Liver (tissue), 9 donors: Measurements from ENCODE around the gene MAPK1IP1L. TPM values are rescaled to one million over a fixed set of nuclear protein-coding genes. Genes with fewer than 3 reads are reported as not detected.

ENCODE experiments used
- DNase-seq: peaks from one replicate; pipeline ENCODE4 v3.0.0-alpha.2; 2017; ENCODE audit warnings: low spot score
- H3K27ac ChIP-seq, 2 donors: one replicate each; pipeline ENCODE4 v1.7.0; 2013; ENCODE audit warnings: inconsistent platforms in 2 of 2, low read length in 2 of 2, control low read depth in 1 of 2, low read depth in 1 of 2, mild to moderate bottlenecking in 1 of 2
- H3K27me3 ChIP-seq, 4 donors: one replicate each; pipeline versions ENCODE4 v1.6.1 to v1.7.0; 2013; ENCODE audit warnings: low read length in 3 of 4, inconsistent platforms in 1 of 4, mild to moderate bottlenecking in 1 of 4, moderate library complexity in 1 of 4; ENCODE audit not compliant: control insufficient read depth in 4 of 4, insufficient read depth in 4 of 4
- H3K36me3 ChIP-seq, 4 donors: one replicate each; pipeline versions ENCODE4 v1.6.1 to v1.7.0; 2013; ENCODE audit warnings: low read length in 3 of 4, mild to moderate bottlenecking in 3 of 4, low read depth in 1 of 4, moderate library complexity in 1 of 4; ENCODE audit not compliant: control insufficient read depth in 4 of 4, insufficient read depth in 3 of 4
- H3K4me1 ChIP-seq, 4 donors: one replicate each; pipeline versions ENCODE4 v1.6.1 to v1.7.0; 2013; ENCODE audit warnings: low read length in 3 of 4, mild to moderate bottlenecking in 3 of 4, moderate library complexity in 1 of 4; ENCODE audit not compliant: control insufficient read depth in 4 of 4, insufficient read depth in 4 of 4
- H3K4me3 ChIP-seq, 3 donors: one replicate each; pipeline versions ENCODE4 v1.6.1 to v1.7.0; 2013; ENCODE audit warnings: low read length in 3 of 3, control low read depth in 1 of 3, low read depth in 1 of 3, mild to moderate bottlenecking in 1 of 3
- H3K9ac ChIP-seq, 2 donors: one replicate each; pipeline ENCODE4 v1.7.0; 2013; ENCODE audit warnings: low read length in 2 of 2, mild to moderate bottlenecking in 2 of 2, moderate library complexity in 2 of 2, control low read depth in 1 of 2, low read depth in 1 of 2
- H3K9me3 ChIP-seq, 4 donors: one replicate each; pipeline versions ENCODE4 v1.6.1 to v1.7.0; 2013; ENCODE audit warnings: low read length in 3 of 4; ENCODE audit not compliant: control insufficient read depth in 4 of 4
- CTCF ChIP-seq: fragments of 150-350 bp; IDR thresholded peaks from 2 replicates; pipeline ENCODE4 v1.5.1; 2017; ENCODE audit warnings: improper control_type of control experiment, low read depth, low read length; ENCODE audit not compliant: missing input control
- EGR1 ChIP-seq, 2 donors: IDR thresholded peaks; 2 replicates each; pipeline ENCODE4 v1.6.1; 2016 to 2018; ENCODE audit warnings: antibody characterized with exemption in 2 of 2, low read depth in 2 of 2
- FOXA1 ChIP-seq: IDR thresholded peaks from 2 replicates; pipeline ENCODE4 v1.6.1; 2016; ENCODE audit warnings: antibody characterized with exemption
- FOXA2 ChIP-seq: IDR thresholded peaks from 2 replicates; pipeline ENCODE4 v1.6.1; 2016; ENCODE audit warnings: antibody characterized with exemption
- GABPA ChIP-seq, 2 donors: IDR thresholded peaks in 1 of 2; conservative IDR thresholded peaks in 1 of 2; 2 replicates each; pipeline ENCODE4 v1.6.1; 2016; ENCODE audit warnings: antibody characterized with exemption in 2 of 2, mild to moderate bottlenecking in 1 of 2, moderate library complexity in 1 of 2
- HNF4A ChIP-seq, 2 donors: conservative IDR thresholded peaks; 2 replicates each; pipeline ENCODE4 v1.6.1; 2016; ENCODE audit warnings: antibody characterized with exemption in 2 of 2, mild to moderate bottlenecking in 2 of 2
- HNF4G ChIP-seq: IDR thresholded peaks from 2 replicates; pipeline ENCODE4 v1.6.1; 2016; ENCODE audit warnings: antibody characterized with exemption
- JUND ChIP-seq, 2 donors: IDR thresholded peaks; 2 replicates each; pipeline ENCODE4 v1.6.1; 2016; ENCODE audit warnings: antibody characterized with exemption in 2 of 2
- MAX ChIP-seq: IDR thresholded peaks from 2 replicates; pipeline ENCODE4 v1.6.1; 2016; ENCODE audit warnings: antibody characterized with exemption
- NR2F2 ChIP-seq: IDR thresholded peaks from 2 replicates; pipeline ENCODE4 v1.6.1; 2016; ENCODE audit warnings: antibody characterized with exemption
- RAD21 ChIP-seq, 2 donors: IDR thresholded peaks; 2 replicates each; pipeline ENCODE4 v1.6.1; 2016; ENCODE audit warnings: antibody characterized with exemption in 2 of 2, mild to moderate bottlenecking in 2 of 2
- REST ChIP-seq: IDR thresholded peaks from 2 replicates; pipeline ENCODE4 v1.6.1; 2016; ENCODE audit warnings: antibody characterized with exemption, mild to moderate bottlenecking
- RXRA ChIP-seq, 2 donors: IDR thresholded peaks; 2 replicates each; pipeline ENCODE4 v1.6.1; 2017 to 2018; ENCODE audit warnings: antibody characterized with exemption in 2 of 2, mild to moderate bottlenecking in 1 of 2
- SP1 ChIP-seq: IDR thresholded peaks from 2 replicates; pipeline ENCODE4 v1.6.1; 2018; ENCODE audit warnings: antibody characterized with exemption, mild to moderate bottlenecking
- TAF1 ChIP-seq: conservative IDR thresholded peaks from 2 replicates; pipeline ENCODE4 v1.6.1; 2016; ENCODE audit warnings: antibody characterized with exemption, mild to moderate bottlenecking
- YY1 ChIP-seq: IDR thresholded peaks from 2 replicates; pipeline ENCODE4 v1.6.1; 2016; ENCODE audit warnings: antibody characterized with exemption, mild to moderate bottlenecking
- ZBTB33 ChIP-seq: IDR thresholded peaks from 2 replicates; pipeline ENCODE4 v1.6.1; 2016; ENCODE audit warnings: antibody characterized with exemption
- WGBS: extraction: QIAGEN DNeasy Blood & Tissue Kit; methylation state at CpG from one replicate; pipeline ENCODE4 v1.1.7; 2013; 5-methylcytosine and 5-hydroxymethylcytosine counted together
- polyA plus RNA-seq, 2 donors: library from polyadenylated mRNA; stranded (reverse) in 1 of 2; unstranded in 1 of 2; fragments of 200-250 nt in 1 of 2; fragments of >200 nt in 1 of 2; fragmentation: Nextera tagmentation in 1 of 2; extraction: Ambion mirVana in 1 of 2; gene quantifications; one replicate each; pipeline versions ENCODE4 v1.2.1 to v1.2.3, GENCODE V29; 2013 to 2015
- total RNA-seq, 2 donors: library from RNA; depleted of rRNA; stranded (reverse); fragments of >200 nt; gene quantifications; one replicate each; pipeline ENCODE4 v1.2.3, GENCODE V29; 2014
- TF ChIP-seq, protein P1 (sequence below): IDR thresholded peaks from 2 replicates; pipeline ENCODE4 v1.6.1; 2016; ENCODE audit warnings: antibody characterized with exemption
- donor health status: healthy.
- donor health status: healthy.
- donor health status: healthy.
- donor health status: healthy.
- donor health status: healthy.

MAPK1IP1L gene
- total and polyA plus RNA-seq, 4 donors = 11.8 to 25.2 (median 17.7) TPM

DNA sequence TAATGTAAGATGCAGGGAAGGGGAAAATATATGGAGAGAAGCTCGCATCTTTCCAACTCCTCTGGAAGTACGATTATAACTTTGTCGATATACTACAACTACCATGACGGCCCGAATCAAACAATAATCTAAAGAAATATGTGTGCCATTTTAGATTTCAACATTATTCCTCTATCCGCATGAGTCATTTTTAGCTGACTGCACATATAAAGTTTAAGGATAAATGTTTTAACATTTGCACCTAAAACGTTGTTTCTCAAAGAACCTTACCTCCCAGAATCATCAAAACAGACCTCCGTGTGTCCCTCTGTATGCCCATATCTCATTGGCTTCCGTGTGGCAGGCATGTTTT is 25.0 kb upstream of the MAPK1IP1L start:
- WGBS = 4% methylated on average over 9 of the region's 9 CpGs
- H3K4me1 ChIP-seq = peaks cover 0 to 19% (median 16%) of the 10 kb centered on the region in 4 donors
- peak overlapping the region; percentile 57 to 88 (median 60) for H3K4me3 ChIP-seq
- TF ChIP-seq YY1 (no peak), HNF4G (no peak), FOXA2 (no peak), JUND (IDR thresholded peaks at IDR 0.05) (no peak), RAD21 (IDR thresholded peaks at IDR 0.05) (no peak), SP1 (no peak)
- peak overlapping the region; percentile 61 to 86 for H3K27ac ChIP-seq
- H3K36me3 ChIP-seq = no peaks in the 10 kb centered on the region
- no peaks in the 10 kb centered on the region for H3K27me3 ChIP-seq
- DNase-seq = no peak
- peak overlapping the region; percentile 40 to 72 for H3K9ac ChIP-seq
- no peaks in the 10 kb centered on the region for H3K9me3 ChIP-seq

DNA sequence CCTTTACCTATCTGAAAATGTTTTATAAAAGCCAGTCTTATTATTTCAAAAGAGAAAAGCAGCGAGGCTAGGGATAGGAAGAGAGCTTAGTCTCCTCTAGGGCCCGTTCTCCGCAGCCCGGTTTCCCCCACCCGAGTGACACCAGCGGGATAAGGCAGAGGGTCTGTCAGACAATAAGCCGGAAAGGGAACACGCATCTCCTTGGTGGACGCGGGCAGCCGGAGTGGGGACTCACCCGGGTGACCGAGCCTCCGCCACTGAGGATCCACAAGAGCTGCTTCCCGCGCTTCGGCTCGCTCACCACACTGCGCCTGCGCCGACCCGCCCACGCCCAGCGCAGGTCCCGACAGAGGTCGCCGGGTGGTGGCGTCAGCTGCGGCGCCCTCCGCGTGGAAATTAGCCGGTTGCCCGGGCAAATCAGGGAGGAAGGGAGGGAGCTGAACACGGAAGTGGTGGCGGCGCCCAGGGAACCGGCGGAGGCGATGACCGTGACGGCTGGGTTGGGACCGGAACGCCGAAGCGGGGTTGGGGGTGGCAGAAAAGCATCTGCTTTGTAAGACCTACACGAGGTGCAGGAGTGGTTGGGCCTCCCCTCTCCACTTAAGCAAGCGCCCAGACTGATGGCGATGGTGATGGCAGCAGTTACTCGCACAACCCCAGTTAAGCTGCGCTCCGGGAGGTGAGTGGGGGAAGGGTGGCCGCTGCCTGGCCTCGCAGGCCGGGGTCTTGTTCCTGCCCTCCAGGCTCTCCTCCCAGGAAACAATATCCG is 24.5 kb upstream of the MAPK1IP1L start, which contains the start of the genes SOCS4 and WDHD1:
Gene SOCS4, plus strand, starts transcription at position 444 of the 769 bp plus-strand sequence. CDS start 15,806 bp downstream, outside the sequence.
Gene WDHD1, minus strand, starts transcription at position 307 of the 769 bp plus-strand sequence. CDS start 312 bp downstream, outside the sequence.
- H3K9me3 ChIP-seq = no peaks in the 10 kb centered on the region
- DNase-seq = peak; percentile 95
- H3K27me3 ChIP-seq = no peaks in the 10 kb centered on the region
- no peaks in the 10 kb centered on the region for H3K36me3 ChIP-seq
- peak within 1 kb of the TSS; percentile 61 to 86 for H3K27ac ChIP-seq
- under 1% methylated on average over 56 of the region's 56 CpGs for WGBS
- H3K9ac ChIP-seq = peak within 1 kb of the TSS; percentile 63 to 72
- TF ChIP-seq RAD21 (IDR thresholded peaks at IDR 0.05) = peak; percentile 15 to 60
- peak; percentile 31 for TF ChIP-seq TAF1
- peak; percentile 61 for TF ChIP-seq SP1
- no peak for TF ChIP-seq ZBTB33
- peak; percentile 99 to 100 for TF ChIP-seq EGR1 (IDR thresholded peaks at IDR 0.05; ENCODE audit: low read depth in 2 of 2)
- TF ChIP-seq HNF4A (conservative IDR thresholded peaks at IDR 0.05) = no peak
- TF ChIP-seq GABPA (IDR thresholded peaks at IDR 0.05 in 1 of 2, conservative IDR thresholded peaks at IDR 0.05 in 1 of 2) = peak in 1 of 2 donors; percentile 79
- TF ChIP-seq, protein P1, sequence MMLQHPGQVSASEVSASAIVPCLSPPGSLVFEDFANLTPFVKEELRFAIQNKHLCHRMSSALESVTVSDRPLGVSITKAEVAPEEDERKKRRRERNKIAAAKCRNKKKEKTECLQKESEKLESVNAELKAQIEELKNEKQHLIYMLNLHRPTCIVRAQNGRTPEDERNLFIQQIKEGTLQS = no peak
- TF ChIP-seq MAX = peak; percentile 80
- TF ChIP-seq FOXA2 = peak; percentile 4
- peak; percentile 86 for TF ChIP-seq YY1
- TF ChIP-seq RXRA (IDR thresholded peaks at IDR 0.05) = peak; percentile 31 to 33
- TF ChIP-seq HNF4G = no peak
- peak; percentile 69 for TF ChIP-seq NR2F2
- peak; percentile 53 for TF ChIP-seq REST
- TF ChIP-seq CTCF = peak; percentile 24
- no peak for TF ChIP-seq FOXA1
- no peak for TF ChIP-seq JUND (IDR thresholded peaks at IDR 0.05)
- H3K4me3 ChIP-seq = peak within 1 kb of the TSS; percentile 57 to 88 (median 60)
- peaks cover 0 to 19% (median 16%) of the 10 kb centered on the region in 4 donors for H3K4me1 ChIP-seq
